ENCODE data around the gene CYBRD1.

The CYBRD1 gene

DNA sequence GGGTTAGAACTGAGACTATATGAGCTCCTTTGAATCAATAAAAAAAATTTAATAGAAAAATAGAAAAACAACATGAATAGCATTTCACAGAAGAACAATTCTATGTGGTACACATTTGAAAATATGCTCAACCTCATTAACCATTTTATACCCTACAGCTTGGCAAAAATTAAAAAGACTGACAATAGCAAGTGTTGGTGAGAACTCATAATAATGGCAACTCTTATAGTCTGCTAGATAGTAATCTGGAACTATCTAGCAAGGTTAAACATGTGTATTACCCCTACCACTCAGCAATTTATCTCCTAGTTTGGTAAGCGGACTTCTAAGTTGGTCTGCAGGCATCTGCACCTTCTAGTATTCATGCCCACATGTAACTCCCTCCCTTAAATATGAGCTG, 67.8 kb downstream of the CYBRD1 start:
- CTCF ChIA-PET: no interaction called here
- DNase-seq (ENCODE audit: extremely low spot score): no peak
- no peak for TF ChIP-seq ARNT (IDR thresholded peaks at IDR 0.05)
- no peak for TF ChIP-seq TARDBP (IDR thresholded peaks at IDR 0.05)
- no peak for TF ChIP-seq SP1 (IDR thresholded peaks at IDR 0.05)
- no peak for TF ChIP-seq FOXA1 (IDR thresholded peaks at IDR 0.05)
- no peak for TF ChIP-seq FOXK2 (IDR thresholded peaks at IDR 0.05)
- TF ChIP-seq, protein P1, sequence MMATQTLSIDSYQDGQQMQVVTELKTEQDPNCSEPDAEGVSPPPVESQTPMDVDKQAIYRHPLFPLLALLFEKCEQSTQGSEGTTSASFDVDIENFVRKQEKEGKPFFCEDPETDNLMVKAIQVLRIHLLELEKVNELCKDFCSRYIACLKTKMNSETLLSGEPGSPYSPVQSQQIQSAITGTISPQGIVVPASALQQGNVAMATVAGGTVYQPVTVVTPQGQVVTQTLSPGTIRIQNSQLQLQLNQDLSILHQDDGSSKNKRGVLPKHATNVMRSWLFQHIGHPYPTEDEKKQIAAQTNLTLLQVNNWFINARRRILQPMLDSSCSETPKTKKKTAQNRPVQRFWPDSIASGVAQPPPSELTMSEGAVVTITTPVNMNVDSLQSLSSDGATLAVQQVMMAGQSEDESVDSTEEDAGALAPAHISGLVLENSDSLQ (IDR thresholded peaks at IDR 0.05): no peak
- no peak for TF ChIP-seq HDGF (IDR thresholded peaks at IDR 0.05; ENCODE audit: borderline replicate concordance)
- TF ChIP-seq LEF1 (IDR thresholded peaks at IDR 0.05; ENCODE audit: borderline replicate concordance): no peak
- TF ChIP-seq BHLHE40 (IDR thresholded peaks at IDR 0.05; ENCODE audit: borderline replicate concordance): no peak
- TF ChIP-seq NFRKB (IDR thresholded peaks at IDR 0.05): no peak
- TF ChIP-seq CTBP1 (IDR thresholded peaks at IDR 0.05; ENCODE audit: borderline replicate concordance): no peak
- no peak for TF ChIP-seq ELF4 (IDR thresholded peaks at IDR 0.05)
- POLR2A ChIA-PET: no interaction called here

DNA sequence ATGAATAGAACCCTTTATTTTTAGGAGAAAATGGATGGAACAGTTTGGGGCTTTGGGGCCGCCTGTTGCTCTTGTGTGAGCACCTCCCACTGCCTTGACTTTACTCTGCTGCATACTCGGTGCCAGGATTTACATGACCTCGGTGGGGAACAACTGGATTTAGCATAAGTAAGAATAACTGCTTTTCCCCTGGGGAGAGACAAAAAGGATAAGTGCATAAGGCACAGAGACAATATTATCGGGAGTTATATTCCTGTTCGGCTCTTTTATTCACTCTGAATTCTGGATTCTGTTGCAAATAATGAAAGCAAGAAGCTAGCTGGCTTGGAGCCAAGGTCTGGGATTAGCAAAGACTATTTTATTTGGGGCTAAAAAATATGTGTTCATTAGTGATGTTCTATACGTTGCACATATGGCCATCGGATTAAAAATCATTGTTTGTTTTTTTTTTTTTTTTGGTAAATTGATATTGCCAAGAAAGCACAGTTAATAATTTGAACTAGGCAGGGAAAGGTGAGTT, 69.8 kb downstream of the CYBRD1 start:
- DNase-seq (ENCODE audit: extremely low spot score): no peak
- POLR2A ChIA-PET: no interaction called here
- TF ChIP-seq BHLHE40 (IDR thresholded peaks at IDR 0.05; ENCODE audit: borderline replicate concordance) (no peak), TARDBP (IDR thresholded peaks at IDR 0.05) (no peak), ZNF384 (IDR thresholded peaks at IDR 0.05) (no peak), SP1 (IDR thresholded peaks at IDR 0.05) (no peak), FOXA1 (IDR thresholded peaks at IDR 0.05) (no peak), ELF4 (IDR thresholded peaks at IDR 0.05) (no peak), NFRKB (IDR thresholded peaks at IDR 0.05) (no peak), CTBP1 (IDR thresholded peaks at IDR 0.05; ENCODE audit: borderline replicate concordance) (no peak), SUZ12 (IDR thresholded peaks at IDR 0.05) (no peak), HDGF (IDR thresholded peaks at IDR 0.05; ENCODE audit: borderline replicate concordance) (no peak), LEF1 (IDR thresholded peaks at IDR 0.05; ENCODE audit: borderline replicate concordance) (no peak), L3MBTL2 (conservative IDR thresholded peaks at IDR 0.05) (no peak)
- CTCF ChIA-PET: no interaction called here

DNA sequence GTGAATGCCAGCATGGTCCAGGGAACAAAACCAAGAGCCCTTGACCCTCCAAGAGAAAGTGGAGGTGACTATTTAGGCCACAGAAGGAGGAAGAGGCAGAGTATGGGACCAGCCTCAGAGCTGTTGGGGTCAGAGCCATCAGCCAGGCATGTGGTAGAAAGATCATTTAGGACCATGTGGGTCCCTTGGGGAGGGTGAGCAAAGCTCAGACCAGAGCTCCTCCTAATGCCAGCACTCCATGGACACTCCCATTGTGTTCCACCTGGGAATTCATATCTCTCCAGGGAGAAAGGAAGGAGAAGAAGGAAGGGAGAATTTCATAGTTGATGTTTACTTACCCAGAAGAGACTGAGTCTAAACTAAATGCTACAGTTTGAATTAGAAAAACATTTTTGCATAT, 73.2 kb downstream of the CYBRD1 start:
- ChIA-PET POLR2A (no interaction called here), CTCF (interaction anchor here (0.5 to 0.6 kb wide), 5 partner anchors 15 to 906 kb away, joined by 3 to 6 read pairs (median 3); no protein-coding TSS in a partner anchor)
- DNase-seq (ENCODE audit: extremely low spot score): no peak
- TF ChIP-seq TARDBP (IDR thresholded peaks at IDR 0.05) (no peak), SUZ12 (IDR thresholded peaks at IDR 0.05) (no peak), BHLHE40 (IDR thresholded peaks at IDR 0.05; ENCODE audit: borderline replicate concordance) (no peak), FOXA1 (IDR thresholded peaks at IDR 0.05) (no peak), HDGF (IDR thresholded peaks at IDR 0.05; ENCODE audit: borderline replicate concordance) (no peak), FOXK2 (IDR thresholded peaks at IDR 0.05) (no peak)

DNA sequence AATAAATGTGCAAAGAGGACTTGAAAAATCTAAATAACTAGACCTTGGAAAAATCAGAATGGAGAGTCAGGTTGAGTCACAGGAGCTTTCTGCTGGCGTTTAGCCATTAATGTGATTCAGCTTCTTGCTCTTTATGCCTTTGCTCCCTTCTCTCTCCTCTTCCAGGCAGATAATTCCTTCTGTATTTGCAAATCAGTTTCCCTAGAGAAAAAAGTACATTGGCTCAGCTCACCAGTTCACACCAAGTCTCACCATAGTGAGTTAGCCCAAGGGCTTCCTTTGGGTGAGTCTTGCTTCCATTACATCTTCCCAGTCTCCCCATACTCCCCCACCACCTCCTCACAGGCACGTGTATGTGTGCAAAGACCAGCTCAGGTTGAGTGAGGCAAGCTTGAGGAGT, 73.6 kb downstream of the CYBRD1 start:
- ChIA-PET CTCF (interaction anchor here (0.5 to 0.6 kb wide), 4 partner anchors 15 to 907 kb away, joined by 3 to 6 read pairs (median 4); no protein-coding TSS in a partner anchor), POLR2A (no interaction called here)
- TF ChIP-seq FOXM1 (IDR thresholded peaks at IDR 0.05; ENCODE audit: borderline replicate concordance) (no peak), LEF1 (IDR thresholded peaks at IDR 0.05; ENCODE audit: borderline replicate concordance) (no peak), ELF4 (IDR thresholded peaks at IDR 0.05) (no peak), ARNT (IDR thresholded peaks at IDR 0.05) (no peak), BHLHE40 (IDR thresholded peaks at IDR 0.05; ENCODE audit: borderline replicate concordance) (no peak), TARDBP (IDR thresholded peaks at IDR 0.05) (no peak), NFRKB (IDR thresholded peaks at IDR 0.05) (no peak), SP1 (IDR thresholded peaks at IDR 0.05) (no peak), SUZ12 (IDR thresholded peaks at IDR 0.05) (no peak)
- no peak for DNase-seq (ENCODE audit: extremely low spot score)

DNA sequence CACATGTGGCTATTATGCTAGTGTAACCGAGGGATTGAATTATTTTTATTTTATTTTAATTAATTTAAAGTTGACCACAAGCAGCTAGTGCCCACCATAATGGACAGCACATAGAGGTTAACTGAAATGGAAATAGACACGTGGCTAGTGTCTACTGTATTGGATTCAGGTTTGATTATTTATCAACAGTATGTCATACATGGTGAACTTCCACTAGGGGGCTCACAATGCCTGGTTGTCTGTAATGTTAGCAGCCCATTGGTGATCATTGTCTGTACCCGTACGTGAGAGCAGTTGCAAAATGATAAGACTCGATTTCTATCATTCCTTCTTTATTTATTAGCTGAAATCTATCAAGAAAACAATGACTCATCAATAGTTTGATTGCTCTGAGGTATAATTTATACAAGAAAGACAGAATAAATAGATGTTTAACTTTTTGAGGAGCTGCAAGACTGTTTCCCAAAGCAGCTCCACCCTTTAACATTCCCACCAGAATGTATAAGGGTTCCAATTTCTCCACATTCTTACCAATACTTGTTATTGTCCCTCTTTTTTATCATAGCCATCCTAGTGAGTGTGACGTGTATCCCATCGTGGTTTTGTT, 76.5 kb downstream of the CYBRD1 start:
- TF ChIP-seq BHLHE40 (IDR thresholded peaks at IDR 0.05; ENCODE audit: borderline replicate concordance): no peak
- TF ChIP-seq FOXK2 (IDR thresholded peaks at IDR 0.05): no peak
- no peak for TF ChIP-seq HDGF (IDR thresholded peaks at IDR 0.05; ENCODE audit: borderline replicate concordance)
- TF ChIP-seq ZNF384 (IDR thresholded peaks at IDR 0.05): no peak
- no peak for TF ChIP-seq L3MBTL2 (conservative IDR thresholded peaks at IDR 0.05)
- TF ChIP-seq SUZ12 (IDR thresholded peaks at IDR 0.05): no peak
- no peak for TF ChIP-seq CTBP1 (IDR thresholded peaks at IDR 0.05; ENCODE audit: borderline replicate concordance)
- TF ChIP-seq SP1 (IDR thresholded peaks at IDR 0.05): no peak
- no peak for TF ChIP-seq ARNT (IDR thresholded peaks at IDR 0.05)
- no peak for TF ChIP-seq NFRKB (IDR thresholded peaks at IDR 0.05)
- no peak for TF ChIP-seq ELF4 (IDR thresholded peaks at IDR 0.05)
- TF ChIP-seq FOXM1 (IDR thresholded peaks at IDR 0.05; ENCODE audit: borderline replicate concordance): no peak
- TF ChIP-seq FOXA1 (IDR thresholded peaks at IDR 0.05): no peak
- TF ChIP-seq TARDBP (IDR thresholded peaks at IDR 0.05): no peak
- peak; percentile 80 for DNase-seq (ENCODE audit: extremely low spot score)
- ChIA-PET CTCF (interaction anchor here (0.7 to 1.4 kb wide), 7 partner anchors 11 to 574 kb away, joined by 3 to 9 read pairs (median 3); partner anchors contain the start of genes DCAF17 and METTL8), POLR2A (interaction anchor here (0.6 kb wide), 1 partner anchor 89 kb away, joined by 3 read pairs; no protein-coding TSS in a partner anchor)

DNA sequence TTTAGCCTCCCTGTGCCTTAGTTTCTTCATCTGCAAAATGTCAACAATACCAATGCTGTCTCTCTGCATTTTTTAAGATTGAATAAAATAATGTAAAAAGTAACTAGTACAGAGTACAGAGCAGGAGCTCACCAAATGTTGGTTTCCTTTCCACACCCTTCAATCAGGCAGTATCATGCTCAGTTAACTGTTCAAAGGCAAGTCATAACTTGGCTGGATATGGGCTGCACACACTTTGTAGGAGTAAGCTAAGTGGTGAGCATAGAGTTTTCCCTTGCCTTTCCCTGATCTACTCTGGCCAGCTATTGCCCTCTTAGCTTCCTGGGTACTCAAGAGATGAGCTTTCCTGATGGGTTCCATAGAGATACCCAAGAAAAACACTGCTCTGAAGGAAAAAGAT, 77.9 kb downstream of the CYBRD1 start:
- CTCF ChIA-PET: no interaction called here
- TF ChIP-seq SP1 (IDR thresholded peaks at IDR 0.05) (no peak), FOXK2 (IDR thresholded peaks at IDR 0.05) (no peak), LEF1 (IDR thresholded peaks at IDR 0.05; ENCODE audit: borderline replicate concordance) (no peak), NFRKB (IDR thresholded peaks at IDR 0.05) (no peak), BHLHE40 (IDR thresholded peaks at IDR 0.05; ENCODE audit: borderline replicate concordance) (no peak), ZNF384 (IDR thresholded peaks at IDR 0.05) (no peak), CTBP1 (IDR thresholded peaks at IDR 0.05; ENCODE audit: borderline replicate concordance) (no peak), L3MBTL2 (conservative IDR thresholded peaks at IDR 0.05) (no peak), FOXA1 (IDR thresholded peaks at IDR 0.05) (no peak), SUZ12 (IDR thresholded peaks at IDR 0.05) (no peak), ARNT (IDR thresholded peaks at IDR 0.05) (no peak), FOXM1 (IDR thresholded peaks at IDR 0.05; ENCODE audit: borderline replicate concordance) (no peak), TARDBP (IDR thresholded peaks at IDR 0.05) (no peak)
- TF ChIP-seq, protein P1 (IDR thresholded peaks at IDR 0.05): no peak
- POLR2A ChIA-PET: no interaction called here
- DNase-seq (ENCODE audit: extremely low spot score): no peak

All from HEK293T (cell line).